Measurements from ENCODE around the gene ASXL1.

Gene ASXL1

DNA sequence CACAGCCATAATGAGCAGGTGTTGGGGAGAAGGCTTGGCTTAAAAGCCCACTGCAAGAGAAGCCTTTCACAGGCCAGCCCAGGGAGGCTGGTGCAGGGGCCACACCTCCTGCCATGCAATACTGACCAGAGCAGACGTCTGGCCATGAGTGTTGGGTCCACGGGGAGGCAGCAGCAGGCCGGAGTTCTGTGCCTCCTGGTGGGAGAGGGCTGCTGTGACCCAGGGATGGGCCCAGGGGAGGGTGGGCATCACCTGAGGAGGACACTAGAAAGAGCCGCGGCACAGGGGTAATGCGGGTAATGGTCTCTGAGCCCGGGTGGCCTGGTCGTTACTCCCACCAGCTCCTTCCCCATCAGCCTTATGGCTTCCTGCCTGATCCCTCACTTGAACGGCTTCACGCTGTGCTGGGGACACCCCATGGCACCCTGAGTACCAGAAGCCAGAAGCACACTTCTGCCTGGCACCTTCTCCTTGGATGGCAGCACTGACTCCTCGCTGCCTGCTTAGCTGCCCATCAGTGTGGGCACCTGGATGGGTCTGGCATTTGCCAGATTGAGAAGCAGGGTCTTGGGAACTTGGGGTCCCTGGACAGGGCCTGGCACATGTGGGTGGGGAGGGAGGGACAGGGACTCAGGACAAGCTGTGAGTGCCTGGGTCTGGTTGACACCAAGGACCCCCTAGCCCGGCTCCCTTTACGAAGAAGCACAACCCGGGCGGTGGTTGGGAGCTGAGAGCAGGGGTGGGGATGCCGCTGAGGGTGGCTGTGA is 108.8 kb downstream of the ASXL1 start:
- no peak overlapping the region for H2AFZ ChIP-seq (ENCODE audit: low read length)
- no peaks in the 10 kb centered on the region; the same call in 1 of the 2 replicates for H3K27me3 ChIP-seq (ENCODE audit: insufficient read depth, low read length)
- no peaks in the 10 kb centered on the region for H3K9me3 ChIP-seq (ENCODE audit: low read length)
- H3K9me2 ChIP-seq (ENCODE audit: low read depth, low read length), result no peaks in the 10 kb centered on the region
- no peaks in the 10 kb centered on the region for H3K79me2 ChIP-seq (ENCODE audit: insufficient read depth, low read length)
- H3F3A ChIP-seq (ENCODE audit: insufficient read depth, low read length), result no peaks in the 10 kb centered on the region
- H3K4me3 ChIP-seq (ENCODE audit: low read depth, low read length, poor library complexity, severe bottlenecking), result no peak overlapping the region
- no peaks in the 10 kb centered on the region for H4K20me1 ChIP-seq (ENCODE audit: insufficient read depth, low read length)
- peaks cover 2% of the 10 kb centered on the region; the same call in 1 of the 2 replicates for H3K36me3 ChIP-seq (ENCODE audit: insufficient read depth, low read length)
- no peak overlapping the region for H3K9ac ChIP-seq (ENCODE audit: low read length)
- peaks cover 9% of the 10 kb centered on the region for H3K4me1 ChIP-seq (ENCODE audit: insufficient read depth, low read length, severe bottlenecking)
- H3K4me2 ChIP-seq (ENCODE audit: low read length), result no peak overlapping the region
- TF ChIP-seq, protein P1, sequence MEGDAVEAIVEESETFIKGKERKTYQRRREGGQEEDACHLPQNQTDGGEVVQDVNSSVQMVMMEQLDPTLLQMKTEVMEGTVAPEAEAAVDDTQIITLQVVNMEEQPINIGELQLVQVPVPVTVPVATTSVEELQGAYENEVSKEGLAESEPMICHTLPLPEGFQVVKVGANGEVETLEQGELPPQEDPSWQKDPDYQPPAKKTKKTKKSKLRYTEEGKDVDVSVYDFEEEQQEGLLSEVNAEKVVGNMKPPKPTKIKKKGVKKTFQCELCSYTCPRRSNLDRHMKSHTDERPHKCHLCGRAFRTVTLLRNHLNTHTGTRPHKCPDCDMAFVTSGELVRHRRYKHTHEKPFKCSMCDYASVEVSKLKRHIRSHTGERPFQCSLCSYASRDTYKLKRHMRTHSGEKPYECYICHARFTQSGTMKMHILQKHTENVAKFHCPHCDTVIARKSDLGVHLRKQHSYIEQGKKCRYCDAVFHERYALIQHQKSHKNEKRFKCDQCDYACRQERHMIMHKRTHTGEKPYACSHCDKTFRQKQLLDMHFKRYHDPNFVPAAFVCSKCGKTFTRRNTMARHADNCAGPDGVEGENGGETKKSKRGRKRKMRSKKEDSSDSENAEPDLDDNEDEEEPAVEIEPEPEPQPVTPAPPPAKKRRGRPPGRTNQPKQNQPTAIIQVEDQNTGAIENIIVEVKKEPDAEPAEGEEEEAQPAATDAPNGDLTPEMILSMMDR (IDR thresholded peaks at IDR 0.05; ENCODE audit: low read length), result no peak
- TF ChIP-seq EZH2 (IDR thresholded peaks at IDR 0.05; ENCODE audit: borderline replicate concordance, low read length), result no peak
- no peak overlapping the region for H3K27ac ChIP-seq (ENCODE audit: low read depth, low read length, poor library complexity, severe bottlenecking)

DNA sequence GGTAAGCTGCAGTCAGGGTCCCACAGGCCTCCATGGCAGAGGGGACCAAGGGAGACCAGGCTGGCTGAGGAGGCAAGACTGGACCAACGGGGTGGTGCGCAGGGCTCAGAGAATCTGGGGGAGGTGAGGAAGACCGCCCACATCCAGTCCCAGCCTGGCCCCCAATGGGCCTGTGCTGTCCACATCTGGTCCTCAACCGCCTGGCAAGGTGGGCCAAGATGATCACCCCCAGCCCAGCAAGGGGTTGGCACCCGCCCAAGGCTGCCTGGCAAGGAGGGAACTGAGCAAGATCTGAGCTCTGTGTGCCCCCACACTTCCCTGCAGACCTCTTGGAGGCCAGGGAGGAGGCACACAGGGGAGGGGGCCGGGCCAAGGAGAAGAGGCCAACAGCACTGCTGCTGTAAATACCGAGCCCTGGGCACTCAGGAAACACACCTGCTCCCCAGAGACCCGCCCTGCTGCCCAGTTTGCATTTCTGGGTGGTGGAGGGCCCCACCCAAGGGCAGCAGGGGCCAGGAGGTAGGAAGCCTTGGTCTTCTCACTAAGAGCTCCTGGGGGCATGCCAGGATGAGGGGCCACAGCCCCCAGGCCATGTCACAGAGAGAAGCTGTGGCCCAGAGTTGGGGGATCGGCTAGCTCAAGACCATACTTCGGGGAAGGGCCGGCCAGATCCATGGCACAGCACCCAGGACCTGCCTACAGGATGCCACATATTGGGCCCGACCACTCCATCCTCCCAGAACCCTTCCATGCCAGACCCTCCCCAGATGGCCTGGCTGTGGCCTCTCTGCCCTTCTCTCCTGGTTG is 109.6 kb downstream of the ASXL1 start:
- no peak overlapping the region for H3K27ac ChIP-seq (ENCODE audit: low read depth, low read length, poor library complexity, severe bottlenecking)
- H3K4me2 ChIP-seq (ENCODE audit: low read length), result no peak overlapping the region
- TF ChIP-seq, protein P1 (IDR thresholded peaks at IDR 0.05; ENCODE audit: low read length), result no peak
- no peak for TF ChIP-seq EZH2 (IDR thresholded peaks at IDR 0.05; ENCODE audit: borderline replicate concordance, low read length)
- no peak overlapping the region for H3K9ac ChIP-seq (ENCODE audit: low read length)
- H3K4me1 ChIP-seq (ENCODE audit: insufficient read depth, low read length, severe bottlenecking), result peaks cover 9% of the 10 kb centered on the region
- H4K20me1 ChIP-seq (ENCODE audit: insufficient read depth, low read length), result no peaks in the 10 kb centered on the region
- H2AFZ ChIP-seq (ENCODE audit: low read length), result no peak overlapping the region
- H3K9me3 ChIP-seq (ENCODE audit: low read length), result no peaks in the 10 kb centered on the region
- peaks cover 3% of the 10 kb centered on the region; the same call in 1 of the 2 replicates for H3K36me3 ChIP-seq (ENCODE audit: insufficient read depth, low read length)
- no peaks in the 10 kb centered on the region; the same call in 1 of the 2 replicates for H3K27me3 ChIP-seq (ENCODE audit: insufficient read depth, low read length)
- H3K9me2 ChIP-seq (ENCODE audit: low read depth, low read length), result no peaks in the 10 kb centered on the region
- H3K4me3 ChIP-seq (ENCODE audit: low read depth, low read length, poor library complexity, severe bottlenecking), result no peak overlapping the region
- no peaks in the 10 kb centered on the region for H3F3A ChIP-seq (ENCODE audit: insufficient read depth, low read length)
- H3K79me2 ChIP-seq (ENCODE audit: insufficient read depth, low read length), result no peaks in the 10 kb centered on the region

DNA sequence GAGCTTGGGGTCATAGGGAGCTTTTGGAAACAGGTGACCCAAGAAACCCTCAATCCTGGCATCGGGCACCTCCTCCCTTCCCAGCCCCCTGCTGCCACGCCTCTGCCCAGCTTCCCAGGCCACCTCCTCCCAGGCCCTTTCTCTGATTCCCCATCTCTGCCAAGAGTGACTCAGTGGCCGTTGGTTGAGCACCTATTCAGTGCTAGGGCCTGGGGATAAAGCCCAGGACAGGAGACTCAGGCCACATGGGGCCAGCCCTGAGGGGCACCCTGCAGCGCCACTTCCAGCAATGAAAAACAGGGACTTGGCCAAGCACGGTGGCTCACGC is 110.1 kb downstream of the ASXL1 start:
- no peaks in the 10 kb centered on the region for H3K9me3 ChIP-seq (ENCODE audit: low read length)
- H3K27me3 ChIP-seq (ENCODE audit: insufficient read depth, low read length), result peaks cover under 1% of the 10 kb centered on the region; the same call in 1 of the 2 replicates
- H3K9ac ChIP-seq (ENCODE audit: low read length), result no peak overlapping the region
- H4K20me1 ChIP-seq (ENCODE audit: insufficient read depth, low read length), result no peaks in the 10 kb centered on the region
- H3K4me1 ChIP-seq (ENCODE audit: insufficient read depth, low read length, severe bottlenecking), result peaks cover 9% of the 10 kb centered on the region
- no peaks in the 10 kb centered on the region for H3F3A ChIP-seq (ENCODE audit: insufficient read depth, low read length)
- no peak overlapping the region for H3K4me3 ChIP-seq (ENCODE audit: low read depth, low read length, poor library complexity, severe bottlenecking)
- peaks cover 3% of the 10 kb centered on the region; the same call in 1 of the 2 replicates for H3K36me3 ChIP-seq (ENCODE audit: insufficient read depth, low read length)
- no peak overlapping the region for H2AFZ ChIP-seq (ENCODE audit: low read length)
- no peak for TF ChIP-seq EZH2 (IDR thresholded peaks at IDR 0.05; ENCODE audit: borderline replicate concordance, low read length)
- TF ChIP-seq, protein P1 (IDR thresholded peaks at IDR 0.05; ENCODE audit: low read length), result no peak
- H3K27ac ChIP-seq (ENCODE audit: low read depth, low read length, poor library complexity, severe bottlenecking), result no peak overlapping the region
- no peaks in the 10 kb centered on the region for H3K9me2 ChIP-seq (ENCODE audit: low read depth, low read length)
- no peak overlapping the region for H3K4me2 ChIP-seq (ENCODE audit: low read length)
- H3K79me2 ChIP-seq (ENCODE audit: insufficient read depth, low read length), result no peaks in the 10 kb centered on the region
